ENCODE measurements around the gene CACUL1.

DNA sequence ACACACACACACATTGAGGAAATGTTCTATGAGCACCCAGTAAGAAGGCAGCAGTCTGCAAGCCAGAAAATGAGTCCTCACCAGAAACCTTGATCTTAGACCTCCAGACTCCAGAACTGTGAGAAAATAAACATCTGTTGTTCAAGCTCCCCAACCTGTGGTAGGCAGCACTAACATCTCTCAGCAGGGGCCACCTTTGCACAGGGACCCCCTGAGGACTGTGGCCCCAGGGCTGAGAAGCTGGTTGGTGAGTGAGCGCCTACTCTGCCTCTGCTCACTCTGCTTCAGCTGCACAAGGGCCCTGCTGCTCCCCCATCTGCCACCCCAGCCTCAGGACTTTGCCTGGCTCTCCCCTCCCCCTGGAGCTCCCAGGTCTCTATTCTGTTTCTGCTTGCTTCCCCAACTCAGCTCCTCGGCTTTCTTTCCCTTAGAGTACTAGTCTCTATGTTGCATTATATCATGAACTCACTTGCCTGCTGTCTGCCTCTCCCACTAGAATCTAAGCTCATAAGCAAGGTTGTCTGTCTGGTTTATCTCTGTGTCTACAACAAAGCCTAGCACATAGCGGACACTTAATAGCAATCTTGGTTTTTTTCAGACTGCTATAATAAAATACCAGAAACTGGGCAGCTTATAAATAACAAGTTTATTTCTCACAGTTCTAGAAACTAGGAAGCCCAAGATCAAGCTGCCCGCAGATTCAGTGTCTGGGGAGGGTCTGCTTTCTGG is 118.9 kb downstream of the CACUL1 start:
- TF ChIP-seq CTCF (IDR thresholded peaks at IDR 0.05) = no peak
- TF ChIP-seq POLR2AphosphoS5 (IDR thresholded peaks at IDR 0.05) = no peak

Data from breast epithelium (tissue), 3 donors.